HepG2 (cell line): Measurements from ENCODE around the gene LRP2. TPM values are rescaled to one million over a fixed set of nuclear protein-coding genes. Genes with fewer than 3 reads are reported as not detected.

Source experiments
- E2F2 ChIP-seq: sonication (generic); formaldehyde crosslinking; IDR thresholded peaks from 2 replicates; pipeline ENCODE4 v1.4.0; 2020; ENCODE audit warnings: missing genetic modification reagents, borderline replicate concordance
- EP300 ChIP-seq, 3 experiments: sonication (generic) in 1 of 3; formaldehyde crosslinking in 1 of 3; IDR thresholded peaks; 2 replicates each; pipeline versions ENCODE4 v1.5.1 to v1.6.1; 2011 to 2020; ENCODE audit warnings: low read depth in 2 of 3, low read length in 2 of 3, borderline replicate concordance in 1 of 3, improper control_type of control experiment in 1 of 3, mild to moderate bottlenecking in 1 of 3, missing genetic modification reagents in 1 of 3, moderate library complexity in 1 of 3
- FOXJ3 ChIP-seq: sonication (generic); formaldehyde crosslinking; IDR thresholded peaks from 2 replicates; pipeline ENCODE4 v1.4.0; 2020; ENCODE audit warnings: missing genetic modification reagents, mild to moderate bottlenecking, borderline replicate concordance
- GZF1 ChIP-seq: sonication (generic); formaldehyde crosslinking; IDR thresholded peaks from 2 replicates; pipeline ENCODE4 v1.5.1; 2020; ENCODE audit warnings: mild to moderate bottlenecking, missing genetic modification reagents
- NFIB ChIP-seq: sonication (generic); formaldehyde crosslinking; IDR thresholded peaks from 2 replicates; pipeline ENCODE4 v1.9.0; 2021; ENCODE audit warnings: missing genetic modification reagents, mild to moderate bottlenecking, borderline replicate concordance
- PPARG ChIP-seq: conservative IDR thresholded peaks from 2 replicates; pipeline ENCODE4 v1.6.1; 2016; ENCODE audit warnings: missing biosample characterization, missing genetic modification reagents
- TBL1XR1 ChIP-seq: fragments of 150-350 bp; IDR thresholded peaks from 2 replicates; pipeline ENCODE4 v1.6.1; 2014; ENCODE audit warnings: borderline replicate concordance, low read length; ENCODE audit not compliant: partially characterized antibody
- TERF1 ChIP-seq: sonication (generic); formaldehyde crosslinking; IDR thresholded peaks from 2 replicates; pipeline ENCODE4 v1.8.0; 2022; ENCODE audit warnings: mild to moderate bottlenecking, missing genetic modification reagents, moderate library complexity
- ZNF12 ChIP-seq: sonication (generic); formaldehyde crosslinking; IDR thresholded peaks from 2 replicates; pipeline ENCODE4 v1.5.0; 2020; ENCODE audit warnings: missing genetic modification reagents
- ZNF496 ChIP-seq: sonication (generic); formaldehyde crosslinking; IDR thresholded peaks from 2 replicates; pipeline ENCODE4 v1.8.1; 2023; ENCODE audit warnings: mild to moderate bottlenecking, moderate library complexity, missing genetic modification reagents; ENCODE audit not compliant: insufficient replicate concordance
- ZNF510 ChIP-seq: sonication (generic); formaldehyde crosslinking; IDR thresholded peaks from 2 replicates; pipeline ENCODE4 v1.4.0; 2020; ENCODE audit warnings: low read depth, mild to moderate bottlenecking, missing genetic modification reagents
- ZNF597 ChIP-seq: sonication (generic); formaldehyde crosslinking; IDR thresholded peaks from 2 replicates; pipeline ENCODE4 v1.5.0; 2020; ENCODE audit warnings: missing genetic modification reagents
- polyA plus RNA-seq, 8 experiments: library from polyadenylated mRNA; depleted of rRNA in 3 of 8; stranded (reverse) in 7 of 8; unstranded in 1 of 8; fragments of >200 nt; fragmentation: Illumina TruSeq in 4 of 8; extraction: Trizol in 4 of 8; gene quantifications; 2 replicates each; pipeline versions ENCODE4 v1.2.1 to v1.2.3, GENCODE V29; 2011 to 2016; ENCODE audit warnings: low read depth in 4 of 8, missing spikeins in 1 of 8, mixed read lengths in 1 of 8; ENCODE audit not compliant: insufficient read depth in 1 of 8
- total RNA-seq, 5 experiments: library from RNA; depleted of rRNA; stranded (reverse); fragments of >200 nt; fragmentation: Illumina TruSeq; extraction: Trizol; gene quantifications; 2 replicates each; pipeline ENCODE4 v1.2.3, GENCODE V29; 2016; ENCODE audit warnings: low read depth in 1 of 5
- TF ChIP-seq, protein P1 (sequence below): sonication (generic); formaldehyde crosslinking; IDR thresholded peaks from 2 replicates; pipeline ENCODE4 v1.4.0; 2020; ENCODE audit warnings: mild to moderate bottlenecking, missing genetic modification reagents, borderline replicate concordance
- TF ChIP-seq, protein P2 (sequence below): sonication (generic); formaldehyde crosslinking; IDR thresholded peaks from 2 replicates; pipeline ENCODE4 v1.5.1; 2020; ENCODE audit warnings: missing genetic modification reagents, mild to moderate bottlenecking, borderline replicate concordance

LRP2 gene
- total and polyA plus RNA-seq, 2 of the 13 experiments (the other 11 are each of a cell fraction or from before 2014, with no cell fraction given): 0.03 to 0.15 TPM

DNA sequence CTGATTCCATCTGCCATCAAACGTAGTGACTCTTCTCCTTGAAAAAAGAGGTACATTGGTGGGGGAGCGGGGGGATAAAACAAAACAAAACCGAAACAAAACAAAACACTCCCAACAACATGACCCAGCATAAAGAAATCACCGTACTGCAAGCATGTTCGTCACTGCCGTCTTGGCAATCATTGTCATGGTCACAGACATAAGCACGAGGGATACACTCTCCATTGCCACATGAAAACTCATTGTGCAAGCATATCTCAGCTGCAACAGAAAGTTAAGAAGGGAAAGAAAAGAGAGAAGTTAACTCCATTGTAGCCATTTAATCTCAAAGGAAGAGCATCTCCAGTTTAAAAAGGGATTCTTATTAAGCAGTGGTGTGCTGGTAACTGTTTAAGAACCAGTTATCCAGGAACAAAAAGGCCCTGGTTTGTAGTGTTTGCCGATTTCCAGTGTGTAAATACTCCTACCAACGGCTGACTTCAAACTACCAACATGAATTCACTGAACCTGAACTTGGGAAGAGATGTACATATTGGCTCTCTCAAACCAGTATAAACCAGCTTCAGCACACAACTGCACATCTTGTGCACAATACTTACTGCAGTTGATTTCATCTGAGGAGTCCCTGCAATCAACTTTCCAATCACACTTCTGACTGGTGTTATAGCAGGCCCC is 68.2 kb downstream of the LRP2 start (continued):
- TF ChIP-seq ZNF510 (CRISPR knock-in tag) (no peak), ZNF12 (CRISPR knock-in tag) (0 out of 2 replicates have a peak, but pooled peaks have one; percentile 33), TBL1XR1 (peak; percentile 54), E2F2 (CRISPR knock-in tag) (no peak), EP300 (IDR thresholded peaks at IDR 0.05; ENCODE audit: low read depth in 2 of 2, low read length in 2 of 2) (no peak), EP300 (CRISPR knock-in tag; IDR thresholded peaks at IDR 0.05; ENCODE audit: borderline replicate concordance) (no peak), ZNF496 (no peak), GZF1 (CRISPR knock-in tag) (no peak), FOXJ3 (CRISPR knock-in tag) (no peak), ZNF597 (CRISPR knock-in tag) (no peak), TERF1 (CRISPR knock-in tag) (no peak), PPARG (CRISPR knock-in tag) (no peak), NFIB (CRISPR knock-in tag) (no peak)
- TF ChIP-seq, protein P1, sequence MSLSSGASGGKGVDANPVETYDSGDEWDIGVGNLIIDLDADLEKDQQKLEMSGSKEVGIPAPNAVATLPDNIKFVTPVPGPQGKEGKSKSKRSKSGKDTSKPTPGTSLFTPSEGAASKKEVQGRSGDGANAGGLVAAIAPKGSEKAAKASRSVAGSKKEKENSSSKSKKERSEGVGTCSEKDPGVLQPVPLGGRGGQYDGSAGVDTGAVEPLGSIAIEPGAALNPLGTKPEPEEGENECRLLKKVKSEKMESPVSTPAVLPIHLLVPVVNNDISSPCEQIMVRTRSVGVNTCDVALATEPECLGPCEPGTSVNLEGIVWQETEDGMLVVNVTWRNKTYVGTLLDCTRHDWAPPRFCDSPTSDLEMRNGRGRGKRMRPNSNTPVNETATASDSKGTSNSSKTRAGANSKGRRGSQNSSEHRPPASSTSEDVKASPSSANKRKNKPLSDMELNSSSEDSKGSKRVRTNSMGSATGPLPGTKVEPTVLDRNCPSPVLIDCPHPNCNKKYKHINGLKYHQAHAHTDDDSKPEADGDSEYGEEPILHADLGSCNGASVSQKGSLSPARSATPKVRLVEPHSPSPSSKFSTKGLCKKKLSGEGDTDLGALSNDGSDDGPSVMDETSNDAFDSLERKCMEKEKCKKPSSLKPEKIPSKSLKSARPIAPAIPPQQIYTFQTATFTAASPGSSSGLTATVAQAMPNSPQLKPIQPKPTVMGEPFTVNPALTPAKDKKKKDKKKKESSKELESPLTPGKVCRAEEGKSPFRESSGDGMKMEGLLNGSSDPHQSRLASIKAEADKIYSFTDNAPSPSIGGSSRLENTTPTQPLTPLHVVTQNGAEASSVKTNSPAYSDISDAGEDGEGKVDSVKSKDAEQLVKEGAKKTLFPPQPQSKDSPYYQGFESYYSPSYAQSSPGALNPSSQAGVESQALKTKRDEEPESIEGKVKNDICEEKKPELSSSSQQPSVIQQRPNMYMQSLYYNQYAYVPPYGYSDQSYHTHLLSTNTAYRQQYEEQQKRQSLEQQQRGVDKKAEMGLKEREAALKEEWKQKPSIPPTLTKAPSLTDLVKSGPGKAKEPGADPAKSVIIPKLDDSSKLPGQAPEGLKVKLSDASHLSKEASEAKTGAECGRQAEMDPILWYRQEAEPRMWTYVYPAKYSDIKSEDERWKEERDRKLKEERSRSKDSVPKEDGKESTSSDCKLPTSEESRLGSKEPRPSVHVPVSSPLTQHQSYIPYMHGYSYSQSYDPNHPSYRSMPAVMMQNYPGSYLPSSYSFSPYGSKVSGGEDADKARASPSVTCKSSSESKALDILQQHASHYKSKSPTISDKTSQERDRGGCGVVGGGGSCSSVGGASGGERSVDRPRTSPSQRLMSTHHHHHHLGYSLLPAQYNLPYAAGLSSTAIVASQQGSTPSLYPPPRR (CRISPR knock-in tag): no peak
- TF ChIP-seq, protein P2, sequence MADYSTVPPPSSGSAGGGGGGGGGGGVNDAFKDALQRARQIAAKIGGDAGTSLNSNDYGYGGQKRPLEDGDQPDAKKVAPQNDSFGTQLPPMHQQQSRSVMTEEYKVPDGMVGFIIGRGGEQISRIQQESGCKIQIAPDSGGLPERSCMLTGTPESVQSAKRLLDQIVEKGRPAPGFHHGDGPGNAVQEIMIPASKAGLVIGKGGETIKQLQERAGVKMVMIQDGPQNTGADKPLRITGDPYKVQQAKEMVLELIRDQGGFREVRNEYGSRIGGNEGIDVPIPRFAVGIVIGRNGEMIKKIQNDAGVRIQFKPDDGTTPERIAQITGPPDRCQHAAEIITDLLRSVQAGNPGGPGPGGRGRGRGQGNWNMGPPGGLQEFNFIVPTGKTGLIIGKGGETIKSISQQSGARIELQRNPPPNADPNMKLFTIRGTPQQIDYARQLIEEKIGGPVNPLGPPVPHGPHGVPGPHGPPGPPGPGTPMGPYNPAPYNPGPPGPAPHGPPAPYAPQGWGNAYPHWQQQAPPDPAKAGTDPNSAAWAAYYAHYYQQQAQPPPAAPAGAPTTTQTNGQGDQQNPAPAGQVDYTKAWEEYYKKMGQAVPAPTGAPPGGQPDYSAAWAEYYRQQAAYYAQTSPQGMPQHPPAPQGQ (CRISPR knock-in tag): no peak
